T-helper 22 cell (primary cell): Measurements from ENCODE around the gene CTNND2.

Experiments
- DNase-seq: peaks from one replicate; pipeline ENCODE4 v3.0.0-alpha.2; 2020; ENCODE audit warnings: low read depth

CTNND2 gene

GRCh38 chr5:11904265-11904906 lies at the start of gene CTNND2:
CTNND2 (minus strand) TSS chr5:11904446; CDS start chr5:11903853, 593 bp downstream.
- DNase-seq = no peak

GRCh38 chr5:11946317-11946716 lies 42.1 kb upstream of the CTNND2 start:
- DNase-seq = no peak

- DNase-seq = no peak
Measured at GRCh38 chr5:11941566-11941965, 37.3 kb upstream of the CTNND2 start.

GRCh38 chr5:11931638-11932037 lies 27.4 kb upstream of the CTNND2 start:
- no peak for DNase-seq

DNA sequence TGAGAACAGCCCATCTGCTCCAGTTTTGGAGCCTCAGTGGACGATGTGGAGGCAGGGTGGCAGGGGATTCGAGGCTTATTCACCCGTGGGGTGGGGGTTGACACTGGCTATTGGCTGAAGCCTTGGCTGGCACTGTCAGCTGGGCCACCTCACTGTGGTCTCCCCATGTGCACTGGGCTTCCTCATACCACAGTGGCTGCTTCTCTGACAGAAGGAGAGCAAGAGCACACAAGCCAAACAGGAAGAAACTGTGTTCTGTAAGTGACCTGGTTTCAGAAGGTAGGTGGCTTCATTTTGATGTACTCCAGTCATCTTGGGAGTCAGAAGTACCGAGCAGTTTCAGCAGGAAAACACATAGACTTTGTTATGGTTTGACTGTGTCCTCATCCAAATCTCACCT lies 24.7 kb upstream of the CTNND2 start:
- no peak for DNase-seq

DNA sequence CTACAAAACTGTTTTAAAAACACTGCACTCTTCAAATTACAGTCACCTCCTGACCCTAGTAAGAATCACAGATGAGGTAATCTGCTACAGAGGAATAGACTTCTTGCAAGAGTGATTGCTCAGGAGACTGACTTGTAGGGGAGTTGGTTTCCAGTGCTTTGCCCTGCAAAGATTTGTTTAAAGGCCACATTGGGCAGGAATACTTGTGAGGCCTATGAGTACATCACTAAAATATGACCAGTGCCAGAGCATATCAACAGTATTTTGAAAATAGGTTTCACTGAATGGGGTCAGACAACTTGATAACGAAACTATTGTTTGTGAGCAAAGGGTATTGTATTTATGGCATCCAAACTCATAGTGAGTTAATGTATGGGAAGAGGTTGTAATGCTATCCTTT lies 21.5 kb upstream of the CTNND2 start:
- DNase-seq = no peak

- DNase-seq = no peak
Measured at GRCh38 chr5:11922394-11922793, 18.1 kb upstream of the CTNND2 start.

GRCh38 chr5:11918463-11919045 lies 14.3 kb upstream of the CTNND2 start:
- no peak for DNase-seq

DNA sequence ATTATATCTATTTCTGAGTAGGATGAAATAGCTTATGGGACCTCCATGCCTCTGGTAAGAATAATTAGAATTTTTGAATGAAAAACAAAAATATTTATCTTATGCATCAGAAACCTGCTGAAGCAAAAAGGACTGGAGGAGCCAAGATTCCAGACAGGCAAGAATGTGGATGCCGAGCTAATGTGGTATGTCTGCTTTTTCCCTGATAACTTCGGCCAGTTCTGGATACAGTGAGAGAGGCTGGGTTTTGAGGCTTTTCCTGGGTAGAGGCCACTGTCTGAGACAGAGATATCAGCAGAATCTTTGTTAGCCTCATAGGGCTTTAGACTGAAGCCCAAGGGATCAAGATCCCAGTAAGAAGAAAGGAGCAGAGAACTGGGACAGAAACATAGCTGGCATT lies 5.2 kb upstream of the CTNND2 start:
- no peak for DNase-seq

DNA sequence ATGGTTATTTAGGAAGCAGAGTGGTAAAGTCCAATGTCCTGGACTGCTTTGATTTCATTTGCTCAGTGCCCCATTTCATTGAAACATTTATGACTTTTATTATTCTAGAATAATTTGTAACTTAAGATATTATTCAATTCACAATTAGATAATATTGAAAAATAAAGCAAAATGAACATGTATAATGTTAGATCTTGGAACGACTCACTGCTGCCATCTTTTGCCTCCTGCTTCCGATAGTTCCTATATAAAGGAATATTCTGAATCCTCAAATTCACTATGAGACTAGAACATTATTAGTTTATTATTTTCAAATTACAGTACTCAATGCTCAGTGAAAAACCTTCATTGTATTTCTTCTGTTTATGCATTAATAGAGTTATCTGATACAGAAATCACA lies 2.3 kb upstream of the CTNND2 start:
- DNase-seq = no peak

DNA sequence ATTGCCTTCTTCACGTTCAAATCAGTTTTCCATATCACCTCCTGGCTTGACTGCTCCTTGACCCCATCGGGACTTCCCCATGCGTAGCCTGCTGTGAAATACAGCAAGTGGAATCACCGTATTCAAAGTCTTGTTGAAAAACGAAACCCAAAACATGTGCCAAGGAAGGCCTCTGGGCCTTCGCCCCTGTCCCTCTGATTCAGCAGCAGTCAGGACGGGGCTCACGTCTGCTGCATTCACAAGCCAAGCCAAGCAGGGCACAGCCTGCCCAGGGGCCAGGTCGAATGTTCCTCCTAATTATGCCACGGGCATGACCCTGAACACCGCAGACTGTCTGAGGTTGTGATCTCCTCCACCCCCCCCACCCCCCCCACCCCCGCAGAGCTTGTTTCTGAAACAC lies 960 bp upstream of the CTNND2 start:
- no peak for DNase-seq

- no peak for DNase-seq
Measured at GRCh38 chr5:11903614-11904264, 507 bp downstream of the CTNND2 start.

DNA sequence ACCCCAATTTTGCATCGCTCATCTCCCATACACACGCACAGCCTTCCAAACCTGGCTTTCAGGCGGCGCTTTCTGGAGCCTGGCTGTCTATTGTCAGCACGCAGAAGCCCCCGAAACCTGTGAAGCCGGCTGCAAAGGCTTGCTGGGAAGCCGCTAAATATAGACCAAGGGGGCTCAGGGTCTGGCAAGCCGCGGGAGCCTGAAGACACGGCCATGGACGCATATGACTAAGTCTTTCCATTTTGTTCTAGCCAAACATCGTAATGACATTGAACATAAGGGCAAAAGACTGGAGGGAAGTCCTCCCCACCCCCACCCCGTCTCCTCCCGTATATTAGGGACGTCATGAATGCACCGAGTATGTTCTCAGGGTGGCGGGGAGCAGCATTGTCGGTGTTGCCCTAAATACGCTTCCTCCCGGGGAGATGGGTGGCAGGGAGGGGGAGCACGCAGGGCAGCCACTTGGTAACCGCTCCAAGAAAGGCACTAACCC lies 1.1 kb downstream of the CTNND2 start:
- DNase-seq = no peak

DNA sequence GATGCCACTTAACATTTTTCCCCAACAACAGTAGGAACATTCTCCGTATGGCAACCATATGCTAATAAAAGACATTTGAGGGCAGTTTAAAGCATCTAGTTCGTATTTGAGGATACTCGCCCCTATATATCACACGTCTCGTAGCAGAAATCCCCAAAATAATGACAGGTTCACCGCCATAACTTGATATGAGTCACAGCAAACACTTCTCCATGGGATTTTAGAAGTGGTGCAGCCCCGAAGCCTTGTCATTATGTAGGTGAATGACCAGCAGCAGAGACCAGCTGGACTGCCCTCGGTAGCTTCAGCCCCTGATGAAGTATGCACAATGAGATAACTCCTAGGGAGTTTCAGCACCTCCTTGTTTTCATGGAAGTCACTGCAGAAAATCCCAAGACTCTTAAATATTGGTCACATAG lies 2.0 kb downstream of the CTNND2 start:
- DNase-seq = no peak

GRCh38 chr5:11898787-11899186 lies 5.5 kb downstream of the CTNND2 start:
- no peak for DNase-seq

GRCh38 chr5:11897781-11898180 lies 6.5 kb downstream of the CTNND2 start:
- no peak for DNase-seq

DNA sequence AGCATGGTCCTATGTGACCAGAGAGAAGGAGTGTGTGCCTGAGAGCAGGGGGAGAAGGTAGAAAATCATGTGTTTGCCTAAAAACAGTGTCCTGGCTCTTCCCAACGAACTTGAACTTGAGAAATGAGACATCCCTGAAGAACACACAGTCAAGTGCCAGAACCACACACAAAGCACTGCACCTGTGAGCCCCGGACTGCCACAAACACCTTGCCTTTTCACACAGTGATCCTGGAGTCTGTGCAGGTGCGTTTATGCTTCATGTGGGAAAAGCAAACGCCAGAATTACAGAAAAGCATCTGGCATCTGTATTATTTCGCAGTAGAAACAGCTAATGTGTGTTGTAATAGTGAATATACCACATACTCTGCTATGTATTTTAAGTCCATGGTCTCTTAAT lies 9.3 kb downstream of the CTNND2 start:
- DNase-seq = no peak

DNA sequence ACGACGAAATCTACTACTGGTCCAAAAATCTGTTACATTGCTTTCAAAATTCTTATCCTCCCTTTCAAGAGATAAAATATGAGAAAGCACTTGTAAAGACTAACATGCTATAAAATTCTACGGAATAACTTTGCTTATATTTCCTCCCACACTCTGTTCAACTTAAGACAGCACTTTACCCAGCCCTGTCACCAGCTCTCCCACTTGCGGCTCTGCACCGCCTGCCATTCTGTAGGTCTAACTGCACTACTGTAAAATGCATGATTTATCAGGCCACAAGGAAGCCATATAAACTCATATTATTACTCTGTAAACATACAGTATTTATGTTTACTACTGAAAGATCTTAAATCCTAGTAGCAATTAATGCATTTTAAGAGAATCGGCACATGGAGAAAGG lies 11.4 kb downstream of the CTNND2 start:
- DNase-seq = no peak

DNA sequence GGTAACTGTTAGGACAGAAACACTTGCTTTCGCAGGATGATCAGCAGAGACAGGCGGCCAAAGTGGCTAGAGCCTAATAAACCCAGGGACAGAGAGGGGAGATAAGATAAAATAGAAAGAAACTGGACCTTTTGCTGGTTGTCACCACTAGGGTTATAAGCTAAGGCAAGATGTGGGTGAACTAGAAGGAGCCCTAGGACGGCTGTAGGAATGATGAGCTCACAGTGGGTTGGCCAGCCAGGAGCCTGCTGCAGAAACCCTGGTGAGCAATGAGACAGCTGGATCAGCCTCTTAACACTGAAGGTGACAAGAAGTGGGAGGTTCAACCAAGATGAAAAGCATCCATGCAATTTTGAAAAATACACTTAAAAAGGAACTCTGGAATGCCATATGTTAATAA lies 13.5 kb downstream of the CTNND2 start:
- no peak for DNase-seq

DNA sequence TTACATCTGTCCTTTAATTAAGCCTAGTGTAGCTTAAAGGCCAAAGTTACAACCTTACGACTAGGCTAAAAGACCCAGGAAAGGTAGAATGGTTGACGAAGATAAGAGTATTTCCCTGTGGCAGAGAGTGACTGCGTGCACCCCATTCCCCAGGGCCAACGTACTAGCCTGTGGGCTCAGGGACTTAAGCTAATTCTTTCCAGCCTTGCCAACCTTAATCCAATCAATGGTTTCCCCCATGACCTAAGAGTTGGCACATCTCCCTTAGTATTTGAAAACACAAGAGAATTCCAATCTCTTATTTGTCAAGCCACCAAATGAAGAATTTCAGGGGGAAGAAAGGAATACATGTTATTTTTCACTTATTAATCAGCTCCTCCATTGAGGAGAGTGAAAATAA lies 16.0 kb downstream of the CTNND2 start:
- DNase-seq = no peak

DNA sequence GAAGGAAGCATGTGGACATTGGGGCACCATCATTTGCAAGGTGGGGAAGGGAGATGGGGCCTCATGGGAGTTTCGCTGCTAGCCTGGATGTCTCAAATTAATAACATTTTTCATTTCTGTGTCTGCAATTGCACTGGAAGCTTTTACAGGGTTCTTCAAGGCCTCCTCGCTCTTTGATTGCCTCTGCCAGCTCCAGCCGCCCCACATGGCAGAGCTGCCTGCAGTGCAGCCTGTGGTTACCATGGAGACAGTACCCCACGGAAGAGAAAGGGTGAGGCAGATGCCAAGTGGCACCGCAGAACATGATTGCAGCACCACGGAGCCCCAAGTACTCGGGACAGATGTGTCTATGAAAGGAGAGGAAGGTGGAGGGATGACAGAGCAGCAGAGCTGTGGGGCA lies 25.4 kb downstream of the CTNND2 start:
- DNase-seq = no peak

DNA sequence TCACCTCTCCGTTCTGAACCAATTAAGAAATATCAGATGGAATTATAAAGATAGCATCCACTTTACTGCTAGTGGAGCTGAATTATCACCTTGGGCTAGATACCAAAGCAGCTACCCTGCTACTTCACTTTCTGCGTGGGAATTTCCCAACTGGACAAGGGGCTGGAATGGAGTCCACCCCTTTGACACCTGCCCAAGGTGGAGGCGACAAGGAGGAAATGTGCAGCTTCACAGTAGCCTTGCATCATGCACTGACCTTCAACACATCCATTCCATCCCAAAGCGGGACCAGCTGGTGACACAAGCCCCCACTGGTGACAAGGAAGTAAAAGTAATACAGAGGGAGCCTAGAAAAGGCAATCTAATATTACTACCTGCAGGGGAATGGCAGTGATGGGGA lies 30.7 kb downstream of the CTNND2 start:
- no peak for DNase-seq

- DNase-seq = no peak
Measured at GRCh38 chr5:11869203-11869602, 35.0 kb downstream of the CTNND2 start.

- DNase-seq = no peak
Measured at GRCh38 chr5:11863911-11864310, 40.3 kb downstream of the CTNND2 start.
